Keratinocyte (primary cell): ENCODE results near the gene OR1L8. TPM values are rescaled to one million over a fixed set of nuclear protein-coding genes. Genes with fewer than 3 reads are reported as not detected.

ENCODE experiments used
- DNase-seq: peaks from one replicate; pipeline ENCODE4 v3.0.0-alpha.2; 2011; ENCODE audit warnings: low read depth, missing footprints, low spot score
- FAIRE-seq: peaks from 2 replicates; lab custom pipeline; 2011; peaks lifted over from hg19 to GRCh38; lab: Jason Lieb, UNC
- H2AFZ ChIP-seq: 2 replicates; pipeline ENCODE4 v1.6.0; 2012; ENCODE audit warnings: low read length, control low read depth, inconsistent platforms; ENCODE audit not compliant: control insufficient read depth
- H3K27ac ChIP-seq: 2 replicates; pipeline ENCODE4 v1.5.1; 2011; ENCODE audit warnings: low read length; ENCODE audit not compliant: control insufficient read depth, insufficient read depth
- H3K27me3 ChIP-seq: 3 replicates; pipeline ENCODE4 v1.6.0; 2011; ENCODE audit warnings: low read length; ENCODE audit not compliant: control insufficient read depth, insufficient read depth; ENCODE audit errors: extremely low read depth
- H3K36me3 ChIP-seq, 2 experiments: 2 replicates in 1 of 2; 3 replicates in 1 of 2; pipeline ENCODE4 v1.5.1; 2011; ENCODE audit warnings: low read length in 2 of 2, mild to moderate bottlenecking in 1 of 2; ENCODE audit not compliant: control insufficient read depth in 2 of 2, insufficient read depth in 2 of 2; ENCODE audit errors: extremely low read depth in 1 of 2
- H3K4me1 ChIP-seq: 3 replicates; pipeline ENCODE4 v1.5.1; 2011; ENCODE audit warnings: low read length; ENCODE audit not compliant: control insufficient read depth, insufficient read depth; ENCODE audit errors: extremely low read depth
- H3K4me2 ChIP-seq: 3 replicates; pipeline ENCODE4 v1.6.0; 2011; ENCODE audit warnings: low read depth, low read length; ENCODE audit not compliant: control insufficient read depth, insufficient read depth; ENCODE audit errors: extremely low read depth
- H3K4me3 ChIP-seq, 3 experiments: fragments of 200-600 bp in 1 of 3; sonication (generic) in 1 of 3; 2 replicates in 2 of 3; 3 replicates in 1 of 3; pipeline ENCODE4 v1.5.1; 2011 to 2016; ENCODE audit warnings: low read length in 3 of 3, mild to moderate bottlenecking in 3 of 3, control low read depth in 2 of 3, inconsistent platforms in 1 of 3, low read depth in 1 of 3, mixed read lengths in 1 of 3, mixed run types in 1 of 3, moderate library complexity in 1 of 3; ENCODE audit not compliant: control insufficient read depth in 2 of 3, insufficient read depth in 2 of 3; ENCODE audit errors: extremely low read depth in 1 of 3
- H3K79me2 ChIP-seq: 2 replicates; pipeline ENCODE4 v1.6.0; 2012; ENCODE audit warnings: low read length; ENCODE audit not compliant: control insufficient read depth, insufficient read depth
- H3K9ac ChIP-seq: 3 replicates; pipeline ENCODE4 v1.6.0; 2011; ENCODE audit warnings: low read length; ENCODE audit not compliant: control insufficient read depth, insufficient read depth; ENCODE audit errors: extremely low read depth
- H3K9me1 ChIP-seq: 3 replicates; pipeline ENCODE4 v1.6.0; 2011; ENCODE audit warnings: low read length; ENCODE audit not compliant: control insufficient read depth, insufficient read depth; ENCODE audit errors: extremely low read depth
- H3K9me3 ChIP-seq: 2 replicates; pipeline ENCODE4 v1.5.1; 2012; ENCODE audit warnings: low read depth, low read length; ENCODE audit not compliant: control insufficient read depth
- H4K20me1 ChIP-seq: 3 replicates; pipeline ENCODE4 v1.6.0; 2011; ENCODE audit warnings: low read length; ENCODE audit not compliant: control insufficient read depth, insufficient read depth; ENCODE audit errors: extremely low read depth
- EZH2 ChIP-seq: IDR thresholded peaks from one replicate; pipeline ENCODE4 v1.6.1; 2012; ENCODE audit warnings: inconsistent platforms, mild to moderate bottlenecking, low read length, moderate library complexity
- dilution Hi-C: fragments of 300-500 bp; cut with MboI; formaldehyde crosslinking; loops from one replicate; pipeline ENCODE4 v1.7.0; 2020; ENCODE audit warnings: low sequenced_read_pairs; ENCODE audit not compliant: extremely low pct_ligation_motif_present
- polyA plus RNA-seq, 5 experiments: library from polyadenylated mRNA; depleted of rRNA in 3 of 5; stranded (reverse) in 3 of 5; stranded (forward) in 1 of 5; unstranded in 1 of 5; fragments of >200 nt; gene quantifications; 1 replicate in 1 of 5; 2 replicates in 3 of 5; 3 replicates in 1 of 5; pipeline versions ENCODE4 v1.2.1 to v1.2.3, GENCODE V29; 2011 to 2012; ENCODE audit warnings: missing spikeins in 2 of 5, low read depth in 1 of 5, low replicate concordance in 1 of 5
- TF ChIP-seq, protein P1 (sequence below), 3 experiments: IDR thresholded peaks in 1 of 3; conservative IDR thresholded peaks in 1 of 3; optimal IDR thresholded peaks in 1 of 3; 2 replicates in 2 of 3; 3 replicates in 1 of 3; pipeline versions ENCODE3 to v1.5.1; 2011; ENCODE audit warnings: low read length in 3 of 3, mild to moderate bottlenecking in 3 of 3, moderate library complexity in 2 of 3, control low read depth in 1 of 3, inconsistent platforms in 1 of 3; ENCODE audit not compliant: insufficient read depth in 2 of 3; ENCODE audit errors: extremely low read depth in 1 of 3

Gene OR1L8
- polyA plus RNA-seq, 1 donor (not counting 4 experiments of a cell fraction or from before 2014, with no cell fraction given): not detected

DNA sequence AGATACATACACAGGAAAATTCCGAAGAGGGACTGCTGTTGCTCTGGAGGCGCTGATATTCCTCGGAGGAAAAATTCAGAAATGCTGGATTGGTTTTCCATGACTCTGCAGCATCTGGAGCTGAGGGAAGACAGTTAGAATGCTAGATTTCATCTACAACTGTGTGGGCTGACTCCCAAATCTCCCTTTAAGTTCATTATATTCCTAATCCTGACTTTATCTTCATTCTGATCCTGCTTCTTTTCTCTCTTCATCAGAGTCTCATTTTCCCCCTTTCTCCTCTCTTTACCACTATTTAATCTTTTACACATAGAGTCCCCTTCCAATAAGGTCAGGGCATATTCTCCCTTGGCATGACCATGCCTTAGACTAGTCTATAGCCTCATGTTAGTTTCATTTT lies 56.0 kb downstream of the OR1L8 start, which contains the start of gene OR1N1:
Gene OR1N1 (minus strand): TSS at position 101 of the 400 bp plus-strand sequence. CDS start 0 bp downstream, at position 101.
- Histone ChIP-seq H3K79me2 (no peaks in the 10 kb centered on the region), H3K4me3 (no peak within 1 kb of the TSS), H3K4me1 (no peaks in the 10 kb centered on the region), H3K27ac (no peak within 1 kb of the TSS), H4K20me1 (peaks cover 3% of the 10 kb centered on the region), H3K4me2 (no peak within 1 kb of the TSS), H3K36me3 (no peaks in the 10 kb centered on the region), H3K9me1 (no peaks in the 10 kb centered on the region), H3K9me3 (no peaks in the 10 kb centered on the region), H3K9ac (no peak within 1 kb of the TSS), H2AFZ (no peak within 1 kb of the TSS), H3K27me3 (no peaks in the 10 kb centered on the region)
- TF ChIP-seq, protein P1, sequence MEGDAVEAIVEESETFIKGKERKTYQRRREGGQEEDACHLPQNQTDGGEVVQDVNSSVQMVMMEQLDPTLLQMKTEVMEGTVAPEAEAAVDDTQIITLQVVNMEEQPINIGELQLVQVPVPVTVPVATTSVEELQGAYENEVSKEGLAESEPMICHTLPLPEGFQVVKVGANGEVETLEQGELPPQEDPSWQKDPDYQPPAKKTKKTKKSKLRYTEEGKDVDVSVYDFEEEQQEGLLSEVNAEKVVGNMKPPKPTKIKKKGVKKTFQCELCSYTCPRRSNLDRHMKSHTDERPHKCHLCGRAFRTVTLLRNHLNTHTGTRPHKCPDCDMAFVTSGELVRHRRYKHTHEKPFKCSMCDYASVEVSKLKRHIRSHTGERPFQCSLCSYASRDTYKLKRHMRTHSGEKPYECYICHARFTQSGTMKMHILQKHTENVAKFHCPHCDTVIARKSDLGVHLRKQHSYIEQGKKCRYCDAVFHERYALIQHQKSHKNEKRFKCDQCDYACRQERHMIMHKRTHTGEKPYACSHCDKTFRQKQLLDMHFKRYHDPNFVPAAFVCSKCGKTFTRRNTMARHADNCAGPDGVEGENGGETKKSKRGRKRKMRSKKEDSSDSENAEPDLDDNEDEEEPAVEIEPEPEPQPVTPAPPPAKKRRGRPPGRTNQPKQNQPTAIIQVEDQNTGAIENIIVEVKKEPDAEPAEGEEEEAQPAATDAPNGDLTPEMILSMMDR (optimal IDR thresholded peaks at IDR 0.05 in 1 of 3, IDR thresholded peaks at IDR 0.05 in 1 of 3, conservative IDR thresholded peaks at IDR 0.05 in 1 of 3; ENCODE audit: extremely low read depth in 1 of 3, insufficient read depth in 2 of 3, low read length in 3 of 3): no peak
- no peak for TF ChIP-seq EZH2
- dilution Hi-C loops: no loop called here
- FAIRE-seq (no peak), DNase-seq (no peak)

DNA sequence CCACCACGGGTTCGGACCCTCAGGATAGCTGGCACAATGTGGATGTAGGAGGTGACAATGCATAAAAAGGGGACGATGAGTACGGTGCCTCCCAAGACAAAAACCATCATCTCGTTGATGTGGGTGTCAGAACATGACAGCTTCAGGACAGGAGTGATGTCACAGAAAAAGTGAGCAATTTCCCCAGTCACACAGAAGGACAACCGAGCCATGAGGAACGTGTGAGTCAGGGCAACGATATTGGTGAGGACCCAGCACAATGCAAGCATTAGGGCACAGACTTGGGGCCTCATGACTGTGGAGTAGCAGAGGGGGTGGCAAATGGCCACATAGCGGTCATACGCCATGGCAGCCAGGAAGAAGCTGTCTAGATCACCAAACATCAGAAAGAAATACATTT lies 56.6 kb downstream of the OR1L8 start:
- Histone ChIP-seq H3K9me1 (no peaks in the 10 kb centered on the region), H3K4me2 (no peak overlapping the region), H3K79me2 (no peaks in the 10 kb centered on the region), H3K36me3 (no peaks in the 10 kb centered on the region), H3K9ac (no peak overlapping the region), H4K20me1 (peaks cover 3% of the 10 kb centered on the region), H3K27me3 (no peaks in the 10 kb centered on the region), H3K9me3 (no peaks in the 10 kb centered on the region), H3K4me1 (no peaks in the 10 kb centered on the region), H2AFZ (no peak overlapping the region), H3K27ac (no peak overlapping the region), H3K4me3 (no peak overlapping the region)
- TF ChIP-seq, protein P1 (optimal IDR thresholded peaks at IDR 0.05 in 1 of 3, IDR thresholded peaks at IDR 0.05 in 1 of 3, conservative IDR thresholded peaks at IDR 0.05 in 1 of 3; ENCODE audit: extremely low read depth in 1 of 3, insufficient read depth in 2 of 3, low read length in 3 of 3): no peak
- no peak for TF ChIP-seq EZH2
- FAIRE-seq: no peak
- no peak for DNase-seq
- dilution Hi-C loops: no loop called here
